ENCODE measurements around the gene THADA. TPM values are rescaled to one million over a fixed set of nuclear protein-coding genes. Genes with fewer than 3 reads are reported as not detected.

Gene THADA
- total and polyA plus RNA-seq, 10 donors, result 14.2 to 51.3 (median 40.0) TPM

- H3K4me3 ChIP-seq, result no peak overlapping the region
- no peaks in the 10 kb centered on the region for H3K9me3 ChIP-seq
- H3K4me1 ChIP-seq, result peaks cover 6 to 49% (median 27%) of the 10 kb centered on the region in 6 donors
- no peaks in the 10 kb centered on the region for H3K27me3 ChIP-seq (replicated peaks in 1 of 7)
- no peak overlapping the region for H3K27ac ChIP-seq
- 90 to 95% (median 94%) methylated on average over 5 of the region's 5 CpGs for WGBS, 5 donors
- no peak for DNase-seq
- intact Hi-C loops (cut with DNase I; ENCODE audit: low total_unique reads), result no loop called here
- peaks cover 0 to 27% (median 3%) of the 10 kb centered on the region in 6 donors for H3K36me3 ChIP-seq
- no peak for TF ChIP-seq POLR2AphosphoS5 (IDR thresholded peaks at IDR 0.05)
- TF ChIP-seq POLR2A (IDR thresholded peaks at IDR 0.05), result no peak
- no peak for TF ChIP-seq CTCF (IDR thresholded peaks at IDR 0.05 in 8 of 11, conservative IDR thresholded peaks at IDR 0.05 in 3 of 11)
Observed at GRCh38 chr2:43329637-43330036, 266.2 kb downstream of the THADA start.

GRCh38 chr2:43328832-43329231, 267.0 kb downstream of the THADA start:
- DNase-seq, result no peak
- intact Hi-C loops (cut with DNase I; ENCODE audit: low total_unique reads), result no loop called here
- H3K4me1 ChIP-seq, result peaks cover 6 to 45% (median 20%) of the 10 kb centered on the region in 6 donors
- no peak overlapping the region for H3K27ac ChIP-seq
- no peak overlapping the region for H3K4me3 ChIP-seq
- no peaks in the 10 kb centered on the region for H3K27me3 ChIP-seq (replicated peaks in 1 of 7)
- TF ChIP-seq CTCF (IDR thresholded peaks at IDR 0.05 in 8 of 11, conservative IDR thresholded peaks at IDR 0.05 in 3 of 11), result no peak
- no peak for TF ChIP-seq POLR2A (IDR thresholded peaks at IDR 0.05)
- TF ChIP-seq POLR2AphosphoS5 (IDR thresholded peaks at IDR 0.05), result no peak
- no peaks in the 10 kb centered on the region for H3K9me3 ChIP-seq
- peaks cover 0 to 34% (median 3%) of the 10 kb centered on the region in 6 donors for H3K36me3 ChIP-seq
- WGBS, 5 donors, result 95 to 98% (median 97%) methylated on average over 3 of the region's 3 CpGs

- Histone ChIP-seq H3K36me3 (peaks cover 0 to 38% (median 3%) of the 10 kb centered on the region in 6 donors), H3K27ac (peak overlapping the region in 1 of 8 donors; percentile 14), H3K4me3 (no peak overlapping the region), H3K4me1 (peaks cover 6 to 38% (median 15%) of the 10 kb centered on the region in 6 donors), H3K27me3 (replicated peaks in 1 of 7) (no peaks in the 10 kb centered on the region), H3K9me3 (no peaks in the 10 kb centered on the region)
- intact Hi-C loops (cut with DNase I; ENCODE audit: low total_unique reads), result no loop called here
- WGBS, 5 donors, result 76 to 94% (median 92%) methylated on average over 2 of the region's 2 CpGs
- TF ChIP-seq POLR2A (IDR thresholded peaks at IDR 0.05) (no peak), POLR2AphosphoS5 (IDR thresholded peaks at IDR 0.05) (no peak), CTCF (IDR thresholded peaks at IDR 0.05 in 8 of 11, conservative IDR thresholded peaks at IDR 0.05 in 3 of 11) (no peak)
- DNase-seq, result no peak
Observed at GRCh38 chr2:43328133-43328532, 267.7 kb downstream of the THADA start.

- H3K27ac ChIP-seq, result peak overlapping the region in 4 of 8 donors; percentile 14 to 71 (median 24)
- WGBS, 5 donors, result 34 to 84% (median 60%) methylated on average over 1 of the region's 1 CpG
- H3K4me3 ChIP-seq, result no peak overlapping the region
- DNase-seq, result no peak
- no peak for TF ChIP-seq CTCF (IDR thresholded peaks at IDR 0.05 in 8 of 11, conservative IDR thresholded peaks at IDR 0.05 in 3 of 11)
- H3K27me3 ChIP-seq (replicated peaks in 1 of 7), result no peaks in the 10 kb centered on the region
- intact Hi-C loops (cut with DNase I; ENCODE audit: low total_unique reads), result no loop called here
- peaks cover 0 to 28% (median 12%) of the 10 kb centered on the region in 6 donors for H3K4me1 ChIP-seq
- H3K9me3 ChIP-seq, result no peaks in the 10 kb centered on the region
- H3K36me3 ChIP-seq, result peaks cover 0 to 32% (median 0%) of the 10 kb centered on the region in 6 donors
Observed at GRCh38 chr2:43327119-43327518, 268.7 kb downstream of the THADA start.
